T-cell (primary cell): ENCODE results near the gene PCGF5. TPM values are rescaled to one million over a fixed set of nuclear protein-coding genes. Genes with fewer than 3 reads are reported as not detected.

Experiments used
- ATAC-seq, 4 experiments: fragments of 200-7000 bp in 3 of 4; fragments of 150-1000 bp in 1 of 4; cut with Tn5 transposase; replicated peaks in 1 of 4; 1 replicate in 3 of 4; 2 replicates in 1 of 4; pipeline ENCODE4 v1.10.0; 2021; ENCODE audit warnings: moderate library complexity in 3 of 4, mild to moderate bottlenecking in 2 of 4, moderate number of reproducible peaks in 1 of 4
- CTCF ChIA-PET, 2 donors: fragments of 300-600 bp; sonication (Branson Sonifier 250); formaldehyde crosslinking; loops; one replicate each; lab custom pipeline; 2022; ENCODE audit warnings: antibody characterized with exemption in 2 of 2; lab: Charles Lee
- POLR2A ChIA-PET, 2 donors: fragments of 300-600 bp; sonication (Branson Sonifier 250); formaldehyde crosslinking; loops; one replicate each; lab custom pipeline; 2022; ENCODE audit warnings: antibody characterized with exemption in 2 of 2; lab: Charles Lee
- DNase-seq, 35 experiments: peaks; one replicate each; pipeline versions ENCODE4 v3.0.0 to v3.0.0-alpha.2; 2013 to 2023
- H3K27ac ChIP-seq: one replicate; pipeline ENCODE4 v1.5.1; 2013; ENCODE audit warnings: low read length
- H3K27me3 ChIP-seq, 2 experiments: replicated peaks in 1 of 2; 1 replicate in 1 of 2; 2 replicates in 1 of 2; pipeline versions ENCODE4 v1.6.1 to v1.7.0; 2013; ENCODE audit warnings: low read length in 1 of 2, mixed read lengths in 1 of 2; ENCODE audit not compliant: control insufficient read depth in 2 of 2, insufficient read depth in 2 of 2; ENCODE audit errors: extremely low read depth in 1 of 2
- H3K36me3 ChIP-seq, 2 donors: 1 replicate in 1 of 2; 2 replicates in 1 of 2; pipeline versions ENCODE4 v1.6.1 to v1.7.0; 2013; ENCODE audit warnings: low read length in 1 of 2; ENCODE audit not compliant: control insufficient read depth in 2 of 2, insufficient read depth in 1 of 2; ENCODE audit errors: extremely low read depth in 1 of 2
- H3K4me1 ChIP-seq, 2 experiments: 1 replicate in 1 of 2; 2 replicates in 1 of 2; pipeline versions ENCODE4 v1.6.1 to v1.7.0; 2013; ENCODE audit warnings: low read length in 2 of 2, mixed read lengths in 1 of 2; ENCODE audit not compliant: insufficient read depth in 2 of 2, control insufficient read depth in 1 of 2; ENCODE audit errors: extremely low read depth in 1 of 2
- H3K4me3 ChIP-seq, 2 donors: 1 replicate in 1 of 2; 2 replicates in 1 of 2; pipeline versions ENCODE4 v1.5.1 to v1.7.0; 2013; ENCODE audit warnings: mild to moderate bottlenecking in 2 of 2, low read length in 1 of 2, moderate library complexity in 1 of 2; ENCODE audit not compliant: control insufficient read depth in 1 of 2; ENCODE audit errors: extremely low read depth in 1 of 2
- H3K9me3 ChIP-seq: 2 replicates; pipeline ENCODE4 v1.7.0; 2013
- H3K27ac Mint-ChIP-seq, 2 donors: one replicate each; pipeline ENCODE4 v1.8.0; 2020 to 2021; ENCODE audit warnings: mild to moderate bottlenecking in 2 of 2, mixed read lengths in 2 of 2
- H3K27me3 Mint-ChIP-seq, 2 donors: one replicate each; pipeline ENCODE4 v1.8.0; 2021 to 2022; ENCODE audit warnings: mixed read lengths in 2 of 2
- H3K36me3 Mint-ChIP-seq: one replicate; pipeline ENCODE4 v1.8.0; 2021; ENCODE audit warnings: mixed read lengths
- H3K4me1 Mint-ChIP-seq, 3 donors: one replicate each; pipeline ENCODE4 v1.8.0; 2020 to 2022; ENCODE audit warnings: mixed read lengths in 3 of 3, mild to moderate bottlenecking in 1 of 3
- H3K4me3 Mint-ChIP-seq, 3 donors: one replicate each; pipeline ENCODE4 v1.8.0; 2020 to 2022; ENCODE audit warnings: mild to moderate bottlenecking in 3 of 3, mixed read lengths in 3 of 3, moderate library complexity in 3 of 3
- H3K9me3 Mint-ChIP-seq, 3 donors: one replicate each; pipeline ENCODE4 v1.8.0; 2020 to 2022; ENCODE audit warnings: mixed read lengths in 3 of 3
- WGBS: methylation state at CpG from one replicate; pipeline ENCODE4 v1.1.5; 2013; ENCODE audit warnings: missing lambda C conversion rate; ENCODE audit not compliant: insufficient coverage; 5-methylcytosine and 5-hydroxymethylcytosine counted together
- total RNA-seq, 35 experiments: library from RNA in 6 of 35; stranded (reverse) in 6 of 35; fragments of 120-200 nt in 1 of 35; gene quantifications; one replicate each; pipeline versions ENCODE4 v1.2.1 to v1.2.4 and lab custom pipeline; 2013 to 2026

PCGF5 gene
- total RNA-seq, 5 donors from 2014 or later (not counting 1 experiment from before 2014, with no cell fraction given): 48.9 to 73.1 (median 59.4) TPM

- Histone ChIP-seq H3K4me1 (no peaks in the 10 kb centered on the region), H3K27ac (no peak overlapping the region), H3K9me3 (no peaks in the 10 kb centered on the region), H3K36me3 (no peaks in the 10 kb centered on the region), H3K27me3 (no peaks in the 10 kb centered on the region), H3K4me3 (no peak overlapping the region)
- 87% methylated on average over 4 of the region's 5 CpGs for WGBS
- DNase-seq: no peak
- H3K9me3 Mint-ChIP-seq: no peaks in the 10 kb centered on the region
- CTCF ChIA-PET: interaction anchor here in 1 of 2 donors (0.9 kb wide), 1 partner anchor 12 kb away, joined by 3 read pairs; no protein-coding TSS in a partner anchor
- H3K4me3 Mint-ChIP-seq: no peak overlapping the region
- no peaks in the 10 kb centered on the region for H3K4me1 Mint-ChIP-seq
- H3K36me3 Mint-ChIP-seq: no peaks in the 10 kb centered on the region
- ATAC-seq: no peak
- POLR2A ChIA-PET: no interaction called here
- H3K27me3 Mint-ChIP-seq: peaks cover 0 to 8% of the 10 kb centered on the region in 2 donors
- H3K27ac Mint-ChIP-seq: no peak overlapping the region
Observed at GRCh38 chr10:91290607-91291006, 70.1 kb downstream of the PCGF5 start.

GRCh38 chr10:91294134-91294906, 73.9 kb downstream of the PCGF5 start:
- H3K9me3 Mint-ChIP-seq: no peaks in the 10 kb centered on the region
- peaks cover 9 to 11% (median 10%) of the 10 kb centered on the region in 3 donors for H3K4me1 Mint-ChIP-seq
- no peaks in the 10 kb centered on the region for H3K27me3 ChIP-seq
- H3K4me1 ChIP-seq: peaks cover 0 to 8% of the 10 kb centered on the region in 2 experiments
- H3K36me3 ChIP-seq: no peaks in the 10 kb centered on the region
- H3K4me3 Mint-ChIP-seq: no peak overlapping the region
- peaks cover 2 to 11% of the 10 kb centered on the region in 2 donors for H3K27me3 Mint-ChIP-seq
- ATAC-seq (no peak), DNase-seq (no peak)
- no peak overlapping the region for H3K4me3 ChIP-seq
- CTCF ChIA-PET: interaction anchor here (0.6 to 1.3 kb wide), 3 partner anchors 43 to 341 kb away, joined by 3 read pairs; no protein-coding TSS in a partner anchor
- H3K36me3 Mint-ChIP-seq: no peaks in the 10 kb centered on the region
- H3K27ac Mint-ChIP-seq: no peak overlapping the region
- WGBS: no CpG with 5 or more reads among the region's 3 CpGs
- no peak overlapping the region for H3K27ac ChIP-seq
- POLR2A ChIA-PET: no interaction called here
- H3K9me3 ChIP-seq: no peaks in the 10 kb centered on the region

- no peak overlapping the region for H3K27ac ChIP-seq
- H3K36me3 ChIP-seq: no peaks in the 10 kb centered on the region
- H3K27me3 Mint-ChIP-seq: peaks cover 2 to 11% of the 10 kb centered on the region in 2 donors
- peaks cover 9 to 11% (median 10%) of the 10 kb centered on the region in 3 donors for H3K4me1 Mint-ChIP-seq
- peaks cover 0 to 8% of the 10 kb centered on the region in 2 experiments for H3K4me1 ChIP-seq
- ChIA-PET POLR2A (no interaction called here), CTCF (interaction anchor here (1.1 to 1.3 kb wide), 3 partner anchors 93 to 628 kb away, joined by 3 read pairs; partner anchors contain the start of gene BTAF1 (in 1 of the 2))
- no peaks in the 10 kb centered on the region for H3K27me3 ChIP-seq
- H3K9me3 Mint-ChIP-seq: no peaks in the 10 kb centered on the region
- no peak overlapping the region for H3K4me3 Mint-ChIP-seq
- no peaks in the 10 kb centered on the region for H3K9me3 ChIP-seq
- no peak for ATAC-seq
- no peaks in the 10 kb centered on the region for H3K36me3 Mint-ChIP-seq
- no peak for DNase-seq
- no peak overlapping the region for H3K4me3 ChIP-seq
- no peak overlapping the region for H3K27ac Mint-ChIP-seq
- WGBS: 100% methylated on average over 3 of the region's 6 CpGs
Observed at GRCh38 chr10:91295346-91295745, 74.9 kb downstream of the PCGF5 start.

GRCh38 chr10:91296471-91296870, 76.0 kb downstream of the PCGF5 start:
- Histone ChIP-seq H3K27me3 (no peaks in the 10 kb centered on the region), H3K36me3 (no peaks in the 10 kb centered on the region), H3K27ac (no peak overlapping the region), H3K4me3 (no peak overlapping the region), H3K4me1 (peaks cover 0 to 8% of the 10 kb centered on the region in 2 experiments), H3K9me3 (no peaks in the 10 kb centered on the region)
- DNase-seq (no peak), ATAC-seq (no peak)
- H3K27me3 Mint-ChIP-seq: peaks cover 2 to 11% of the 10 kb centered on the region in 2 donors
- H3K36me3 Mint-ChIP-seq: no peaks in the 10 kb centered on the region
- no CpG with 5 or more reads among the region's 2 CpGs for WGBS
- ChIA-PET POLR2A (interaction anchor here in 1 of 2 donors (0.6 kb wide), 1 partner anchor 176 kb away, joined by 3 read pairs; no protein-coding TSS in a partner anchor), CTCF (interaction anchor here (0.6 to 2.5 kb wide), 8 partner anchors 16 to 627 kb away, joined by 3 to 17 read pairs (median 4); partner anchors contain the start of gene BTAF1 (in 1 of the 2))
- no peaks in the 10 kb centered on the region for H3K9me3 Mint-ChIP-seq
- peaks cover 9 to 11% (median 10%) of the 10 kb centered on the region in 3 donors for H3K4me1 Mint-ChIP-seq
- no peak overlapping the region for H3K27ac Mint-ChIP-seq
- no peak overlapping the region for H3K4me3 Mint-ChIP-seq

- DNase-seq (peak; percentile 57 to 89 (median 74)), ATAC-seq (peak; percentile 93 to 99 (median 96))
- Mint-ChIP-seq H3K4me1 (peaks cover 9 to 11% (median 10%) of the 10 kb centered on the region in 3 donors), H3K36me3 (no peaks in the 10 kb centered on the region), H3K4me3 (peak overlapping the region; percentile 68 to 75 (median 70)), H3K27me3 (peaks cover 2 to 11% of the 10 kb centered on the region in 2 donors), H3K27ac (no peak overlapping the region), H3K9me3 (no peaks in the 10 kb centered on the region)
- peak overlapping the region; percentile 2 to 34 for H3K4me3 ChIP-seq
- no peaks in the 10 kb centered on the region for H3K27me3 ChIP-seq
- H3K4me1 ChIP-seq: peaks cover 0 to 8% of the 10 kb centered on the region in 2 experiments
- ChIA-PET CTCF (interaction anchor here (0.5 to 2.9 kb wide), 47 partner anchors 9 to 1867 kb away, joined by 3 to 61 read pairs (median 4); partner anchors contain the start of genes PPP1R3C (in 2 of the 2), BTAF1 (in 1 of the 2) and FGFBP3 (in 1 of the 2)), POLR2A (no interaction called here)
- no peak overlapping the region for H3K27ac ChIP-seq
- no peaks in the 10 kb centered on the region for H3K9me3 ChIP-seq
- no peaks in the 10 kb centered on the region for H3K36me3 ChIP-seq
- WGBS: 17% methylated on average over 23 of the region's 23 CpGs
Observed at GRCh38 chr10:91298224-91298871, 77.9 kb downstream of the PCGF5 start.

GRCh38 chr10:91299999-91300575, 79.6 kb downstream of the PCGF5 start:
- Mint-ChIP-seq H3K27me3 (peaks cover 2 to 7% of the 10 kb centered on the region in 2 donors), H3K27ac (no peak overlapping the region), H3K36me3 (no peaks in the 10 kb centered on the region), H3K4me3 (no peak overlapping the region), H3K9me3 (no peaks in the 10 kb centered on the region), H3K4me1 (peaks cover 9 to 11% (median 10%) of the 10 kb centered on the region in 3 donors)
- no peaks in the 10 kb centered on the region for H3K36me3 ChIP-seq
- no peaks in the 10 kb centered on the region for H3K9me3 ChIP-seq
- no peak overlapping the region for H3K4me3 ChIP-seq
- CTCF ChIA-PET: interaction anchor here (0.5 to 1.0 kb wide), 4 partner anchors 12 to 881 kb away, joined by 3 to 4 read pairs (median 3); no protein-coding TSS in a partner anchor
- H3K4me1 ChIP-seq: peaks cover 0 to 8% of the 10 kb centered on the region in 2 experiments
- POLR2A ChIA-PET: no interaction called here
- no CpG with 5 or more reads among the region's 1 CpG for WGBS
- DNase-seq (no peak), ATAC-seq (no peak)
- H3K27ac ChIP-seq: no peak overlapping the region
- H3K27me3 ChIP-seq: no peaks in the 10 kb centered on the region
